K562 (cell line): ENCODE measurements around the gene ANO10. TPM values are rescaled to one million over a fixed set of nuclear protein-coding genes. Genes with fewer than 3 reads are reported as not detected.

Source experiments
- E2F3 ChIP-seq: fragments of 250-450 bp; sonication (Bioruptor Pico); IDR thresholded peaks from 2 replicates; pipeline ENCODE4 v1.4.0; 2020; ENCODE audit warnings: mild to moderate bottlenecking
- FOSL1 ChIP-seq: fragments of 200-800 bp; sonication (Bioruptor generic); conservative IDR thresholded peaks from 2 replicates; pipeline ENCODE4 v1.6.1; 2016; ENCODE audit warnings: missing genetic modification characterization, missing compliant biosample characterization
- GABPB1 ChIP-seq: sonication (generic); formaldehyde crosslinking; IDR thresholded peaks from 2 replicates; pipeline ENCODE4 v1.8.0; 2022; ENCODE audit warnings: mild to moderate bottlenecking, missing genetic modification reagents
- IFI16 ChIP-seq: fragments of 250-450 bp; sonication (Bioruptor Pico); IDR thresholded peaks from 2 replicates; pipeline ENCODE4 v2.1.2; 2022; ENCODE audit warnings: mild to moderate bottlenecking, inconsistent platforms
- KDM2B ChIP-seq: fragments of 250-450 bp; sonication (Bioruptor Pico); IDR thresholded peaks from 2 replicates; pipeline ENCODE4 v1.8.0; 2021; ENCODE audit warnings: mild to moderate bottlenecking, moderate library complexity
- MCM5 ChIP-seq: fragments of 450-650 bp; IDR thresholded peaks from 2 replicates; pipeline ENCODE4 v1.6.1; 2016; ENCODE audit warnings: low read depth
- NBN ChIP-seq: fragments of 450-650 bp; IDR thresholded peaks from 2 replicates; pipeline ENCODE4 v1.6.1; 2016; ENCODE audit warnings: low read depth, mild to moderate bottlenecking
- NRF1 ChIP-seq, 2 experiments: fragments of 450-650 bp; IDR thresholded peaks in 1 of 2; conservative IDR thresholded peaks in 1 of 2; 2 replicates each; pipeline ENCODE4 v1.6.1; 2014; ENCODE audit warnings: mild to moderate bottlenecking in 2 of 2
- PTRF ChIP-seq: fragments of 450-650 bp; IDR thresholded peaks from 2 replicates; pipeline ENCODE4 v1.6.1; 2016; ENCODE audit warnings: mild to moderate bottlenecking, missing genetic modification characterization, missing compliant biosample characterization
- SMARCC2 ChIP-seq: fragments of 450-650 bp; IDR thresholded peaks from 2 replicates; pipeline ENCODE4 v1.6.1; 2017; ENCODE audit warnings: antibody characterized with exemption, moderate library complexity, mild to moderate bottlenecking, low read depth
- TBP ChIP-seq: optimal IDR thresholded peaks from 2 replicates; pipeline ENCODE3; 2011; ENCODE audit warnings: low read depth, low read length, improper control_type of control experiment
- ZNF124 ChIP-seq: sonication (generic); formaldehyde crosslinking; IDR thresholded peaks from 2 replicates; pipeline ENCODE4 v1.8.1; 2022; ENCODE audit warnings: missing genetic modification reagents
- ZNF274 ChIP-seq: IDR thresholded peaks from 2 replicates; pipeline ENCODE4 v1.6.1; 2011; ENCODE audit warnings: low read depth, mild to moderate bottlenecking, low read length, moderate library complexity, borderline replicate concordance
- ZNF507 ChIP-seq: conservative IDR thresholded peaks from 2 replicates; pipeline ENCODE4 v1.6.1; 2017; ENCODE audit warnings: missing genetic modification characterization, missing compliant biosample characterization
- ZNF561 ChIP-seq: fragments of 450-650 bp; formaldehyde crosslinking; conservative IDR thresholded peaks from 2 replicates; pipeline ENCODE4 v1.4.0; 2020; ENCODE audit warnings: mild to moderate bottlenecking, moderate library complexity
- polyA plus RNA-seq, 8 experiments: library from polyadenylated mRNA; depleted of rRNA in 4 of 8; stranded (reverse) in 5 of 8; unstranded in 3 of 8; fragments of >200 nt; fragmentation: Nextera tagmentation in 2 of 8; fragmentation: Illumina TruSeq in 1 of 8; extraction: Ambion mirVana in 2 of 8; extraction: Trizol in 1 of 8; gene quantifications; 2 replicates each; pipeline versions ENCODE4 v1.2.1 to v1.2.3, GENCODE V29; 2011 to 2014; ENCODE audit warnings: inconsistent platforms in 1 of 8, missing spikeins in 1 of 8
- total RNA-seq, 7 experiments: library from RNA; depleted of rRNA in 6 of 7; stranded (reverse); fragments of >200 nt in 6 of 7; fragmentation: Illumina TruSeq in 2 of 7; extraction: Trizol in 2 of 7; gene quantifications; 2 replicates each; pipeline versions ENCODE4 v1.2.1 to v1.2.3, GENCODE V29; 2011 to 2021; ENCODE audit warnings: low replicate concordance in 1 of 7
- TF ChIP-seq, protein P1 (sequence below): sonication (generic); formaldehyde crosslinking; IDR thresholded peaks from 2 replicates; pipeline ENCODE4 v1.8.1; 2023; ENCODE audit warnings: mild to moderate bottlenecking, missing genetic modification reagents
- TF ChIP-seq, protein P2 (sequence below): fragments of 250-450 bp; sonication (Bioruptor Pico); IDR thresholded peaks from 2 replicates; pipeline ENCODE4 v1.4.0; 2020; ENCODE audit warnings: mild to moderate bottlenecking
- TF ChIP-seq, protein P3 (sequence below): fragments of 450-650 bp; IDR thresholded peaks from 2 replicates; pipeline ENCODE4 v1.6.1; 2016; ENCODE audit warnings: antibody characterized with exemption
- TF ChIP-seq, protein P4 (sequence below): sonication (generic); formaldehyde crosslinking; IDR thresholded peaks from 2 replicates; pipeline ENCODE4 v1.8.0; 2022; ENCODE audit warnings: mild to moderate bottlenecking, missing genetic modification reagents

The ANO10 gene
- total and polyA plus RNA-seq, 9 of the 15 experiments (the other 6 are each of a cell fraction or from before 2014, with no cell fraction given) = 6.4 to 46.0 (median 32.3) TPM

DNA sequence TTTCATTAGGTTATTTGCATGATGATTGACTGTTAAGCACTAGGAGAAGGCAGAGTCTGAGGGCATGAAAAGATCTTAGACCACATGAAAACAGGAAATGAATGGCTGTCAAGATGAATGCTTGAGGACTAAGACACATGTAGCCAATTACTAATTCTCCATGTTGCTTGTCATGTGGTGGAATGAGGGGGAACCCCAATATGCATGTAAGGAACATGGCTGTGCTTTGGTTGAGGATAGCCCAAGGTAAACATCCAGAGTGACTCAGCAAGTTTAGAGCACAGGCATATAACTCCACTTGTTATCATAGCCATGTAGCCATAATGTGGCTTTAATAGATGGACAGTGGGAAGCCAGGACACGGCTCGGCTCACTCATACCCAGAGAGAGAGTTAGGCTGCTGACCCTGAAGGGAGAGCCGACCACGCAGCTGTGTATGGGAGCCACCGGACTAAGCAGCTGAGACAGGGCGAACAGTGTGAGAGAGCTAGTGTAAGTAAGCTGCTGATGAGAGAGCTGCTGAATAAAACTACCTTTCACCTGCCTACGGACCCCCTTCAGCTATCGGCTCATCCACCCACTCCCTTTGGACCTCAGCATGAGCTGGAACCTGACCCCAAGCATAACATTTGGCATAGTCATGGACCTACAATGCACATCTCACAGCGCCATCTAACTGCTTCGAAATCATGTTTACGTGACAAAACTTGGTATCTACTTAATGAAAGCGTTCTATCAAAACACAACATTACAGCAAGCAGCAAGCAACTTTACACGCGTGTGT lies 37.6 kb downstream of the ANO10 start (continued):
- TF ChIP-seq KDM2B (peak; percentile 98), NBN (no peak), SMARCC2 (0 out of 2 replicates have a peak, but pooled peaks have one; percentile 25), IFI16 (CRISPR knock-in tag) (peak; percentile 98), NRF1 (conservative IDR thresholded peaks at IDR 0.05 in 1 of 2, IDR thresholded peaks at IDR 0.05 in 1 of 2) (0 out of 4 replicates have a peak, but pooled peaks of 1 of the 2 experiments have one; percentile 7), ZNF507 (tag) (0 out of 2 replicates have a peak, but pooled peaks have one; percentile 42), FOSL1 (tag) (peak; percentile 68), ZNF561 (CRISPR knock-in tag) (peak; percentile 88), ZNF274 (no peak), TBP (no peak), PTRF (peak; percentile 99), MCM5 (no peak), ZNF124 (CRISPR knock-in tag) (no peak), GABPB1 (CRISPR knock-in tag) (no peak), E2F3 (peak; percentile 96)
- TF ChIP-seq, protein P1, sequence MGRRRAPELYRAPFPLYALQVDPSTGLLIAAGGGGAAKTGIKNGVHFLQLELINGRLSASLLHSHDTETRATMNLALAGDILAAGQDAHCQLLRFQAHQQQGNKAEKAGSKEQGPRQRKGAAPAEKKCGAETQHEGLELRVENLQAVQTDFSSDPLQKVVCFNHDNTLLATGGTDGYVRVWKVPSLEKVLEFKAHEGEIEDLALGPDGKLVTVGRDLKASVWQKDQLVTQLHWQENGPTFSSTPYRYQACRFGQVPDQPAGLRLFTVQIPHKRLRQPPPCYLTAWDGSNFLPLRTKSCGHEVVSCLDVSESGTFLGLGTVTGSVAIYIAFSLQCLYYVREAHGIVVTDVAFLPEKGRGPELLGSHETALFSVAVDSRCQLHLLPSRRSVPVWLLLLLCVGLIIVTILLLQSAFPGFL (CRISPR knock-in tag) = no peak
- TF ChIP-seq, protein P2, sequence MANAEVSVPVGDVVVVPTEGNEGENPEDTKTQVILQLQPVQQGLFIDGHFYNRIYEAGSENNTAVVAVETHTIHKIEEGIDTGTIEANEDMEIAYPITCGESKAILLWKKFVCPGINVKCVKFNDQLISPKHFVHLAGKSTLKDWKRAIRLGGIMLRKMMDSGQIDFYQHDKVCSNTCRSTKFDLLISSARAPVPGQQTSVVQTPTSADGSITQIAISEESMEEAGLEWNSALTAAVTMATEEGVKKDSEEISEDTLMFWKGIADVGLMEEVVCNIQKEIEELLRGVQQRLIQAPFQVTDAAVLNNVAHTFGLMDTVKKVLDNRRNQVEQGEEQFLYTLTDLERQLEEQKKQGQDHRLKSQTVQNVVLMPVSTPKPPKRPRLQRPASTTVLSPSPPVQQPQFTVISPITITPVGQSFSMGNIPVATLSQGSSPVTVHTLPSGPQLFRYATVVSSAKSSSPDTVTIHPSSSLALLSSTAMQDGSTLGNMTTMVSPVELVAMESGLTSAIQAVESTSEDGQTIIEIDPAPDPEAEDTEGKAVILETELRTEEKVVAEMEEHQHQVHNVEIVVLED (CRISPR knock-in tag) = peak; percentile 84
- TF ChIP-seq, protein P3, sequence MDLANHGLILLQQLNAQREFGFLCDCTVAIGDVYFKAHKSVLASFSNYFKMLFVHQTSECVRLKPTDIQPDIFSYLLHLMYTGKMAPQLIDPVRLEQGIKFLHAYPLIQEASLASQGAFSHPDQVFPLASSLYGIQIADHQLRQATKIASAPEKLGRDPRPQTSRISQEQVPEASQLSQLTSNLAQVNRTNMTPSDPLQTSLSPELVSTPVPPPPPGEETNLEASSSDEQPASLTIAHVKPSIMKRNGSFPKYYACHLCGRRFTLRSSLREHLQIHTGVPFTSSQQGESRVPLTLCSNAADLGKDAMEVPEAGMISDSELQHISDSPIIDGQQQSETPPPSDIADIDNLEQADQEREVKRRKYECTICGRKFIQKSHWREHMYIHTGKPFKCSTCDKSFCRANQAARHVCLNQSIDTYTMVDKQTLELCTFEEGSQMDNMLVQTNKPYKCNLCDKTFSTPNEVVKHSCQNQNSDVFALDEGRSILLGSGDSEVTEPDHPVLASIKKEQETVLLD = peak; percentile 65
- TF ChIP-seq, protein P4, sequence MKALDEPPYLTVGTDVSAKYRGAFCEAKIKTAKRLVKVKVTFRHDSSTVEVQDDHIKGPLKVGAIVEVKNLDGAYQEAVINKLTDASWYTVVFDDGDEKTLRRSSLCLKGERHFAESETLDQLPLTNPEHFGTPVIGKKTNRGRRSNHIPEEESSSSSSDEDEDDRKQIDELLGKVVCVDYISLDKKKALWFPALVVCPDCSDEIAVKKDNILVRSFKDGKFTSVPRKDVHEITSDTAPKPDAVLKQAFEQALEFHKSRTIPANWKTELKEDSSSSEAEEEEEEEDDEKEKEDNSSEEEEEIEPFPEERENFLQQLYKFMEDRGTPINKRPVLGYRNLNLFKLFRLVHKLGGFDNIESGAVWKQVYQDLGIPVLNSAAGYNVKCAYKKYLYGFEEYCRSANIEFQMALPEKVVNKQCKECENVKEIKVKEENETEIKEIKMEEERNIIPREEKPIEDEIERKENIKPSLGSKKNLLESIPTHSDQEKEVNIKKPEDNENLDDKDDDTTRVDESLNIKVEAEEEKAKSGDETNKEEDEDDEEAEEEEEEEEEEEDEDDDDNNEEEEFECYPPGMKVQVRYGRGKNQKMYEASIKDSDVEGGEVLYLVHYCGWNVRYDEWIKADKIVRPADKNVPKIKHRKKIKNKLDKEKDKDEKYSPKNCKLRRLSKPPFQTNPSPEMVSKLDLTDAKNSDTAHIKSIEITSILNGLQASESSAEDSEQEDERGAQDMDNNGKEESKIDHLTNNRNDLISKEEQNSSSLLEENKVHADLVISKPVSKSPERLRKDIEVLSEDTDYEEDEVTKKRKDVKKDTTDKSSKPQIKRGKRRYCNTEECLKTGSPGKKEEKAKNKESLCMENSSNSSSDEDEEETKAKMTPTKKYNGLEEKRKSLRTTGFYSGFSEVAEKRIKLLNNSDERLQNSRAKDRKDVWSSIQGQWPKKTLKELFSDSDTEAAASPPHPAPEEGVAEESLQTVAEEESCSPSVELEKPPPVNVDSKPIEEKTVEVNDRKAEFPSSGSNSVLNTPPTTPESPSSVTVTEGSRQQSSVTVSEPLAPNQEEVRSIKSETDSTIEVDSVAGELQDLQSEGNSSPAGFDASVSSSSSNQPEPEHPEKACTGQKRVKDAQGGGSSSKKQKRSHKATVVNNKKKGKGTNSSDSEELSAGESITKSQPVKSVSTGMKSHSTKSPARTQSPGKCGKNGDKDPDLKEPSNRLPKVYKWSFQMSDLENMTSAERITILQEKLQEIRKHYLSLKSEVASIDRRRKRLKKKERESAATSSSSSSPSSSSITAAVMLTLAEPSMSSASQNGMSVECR (CRISPR knock-in tag) = 0 out of 2 replicates have a peak, but pooled peaks have one; percentile 31
